Sigmoid colon (tissue), 4 donors: ENCODE data around the gene ZNF583.
A peak's percentile ranks its signal among the peaks of the same experiment; 100 is the strongest.

Experiments used
- CTCF ChIP-seq, 4 experiments: fragments of 450-650 bp in 3 of 4; fragments of 200-600 bp in 1 of 4; IDR thresholded peaks; one replicate each; pipeline ENCODE4 v1.5.1; 2016 to 2019; ENCODE audit warnings: antibody characterized with exemption in 4 of 4, mild to moderate bottlenecking in 3 of 4, moderate library complexity in 2 of 4
- EP300 ChIP-seq, 4 donors: sonication (generic); formaldehyde crosslinking; IDR thresholded peaks; one replicate each; pipeline ENCODE4 v1.6.1; 2017; ENCODE audit warnings: antibody characterized with exemption in 4 of 4
- POLR2A ChIP-seq, 2 donors: fragments of 450-650 bp; IDR thresholded peaks; one replicate each; pipeline ENCODE4 v1.6.1; 2016; ENCODE audit warnings: antibody characterized with exemption in 2 of 2, mild to moderate bottlenecking in 2 of 2, moderate library complexity in 2 of 2

DNA sequence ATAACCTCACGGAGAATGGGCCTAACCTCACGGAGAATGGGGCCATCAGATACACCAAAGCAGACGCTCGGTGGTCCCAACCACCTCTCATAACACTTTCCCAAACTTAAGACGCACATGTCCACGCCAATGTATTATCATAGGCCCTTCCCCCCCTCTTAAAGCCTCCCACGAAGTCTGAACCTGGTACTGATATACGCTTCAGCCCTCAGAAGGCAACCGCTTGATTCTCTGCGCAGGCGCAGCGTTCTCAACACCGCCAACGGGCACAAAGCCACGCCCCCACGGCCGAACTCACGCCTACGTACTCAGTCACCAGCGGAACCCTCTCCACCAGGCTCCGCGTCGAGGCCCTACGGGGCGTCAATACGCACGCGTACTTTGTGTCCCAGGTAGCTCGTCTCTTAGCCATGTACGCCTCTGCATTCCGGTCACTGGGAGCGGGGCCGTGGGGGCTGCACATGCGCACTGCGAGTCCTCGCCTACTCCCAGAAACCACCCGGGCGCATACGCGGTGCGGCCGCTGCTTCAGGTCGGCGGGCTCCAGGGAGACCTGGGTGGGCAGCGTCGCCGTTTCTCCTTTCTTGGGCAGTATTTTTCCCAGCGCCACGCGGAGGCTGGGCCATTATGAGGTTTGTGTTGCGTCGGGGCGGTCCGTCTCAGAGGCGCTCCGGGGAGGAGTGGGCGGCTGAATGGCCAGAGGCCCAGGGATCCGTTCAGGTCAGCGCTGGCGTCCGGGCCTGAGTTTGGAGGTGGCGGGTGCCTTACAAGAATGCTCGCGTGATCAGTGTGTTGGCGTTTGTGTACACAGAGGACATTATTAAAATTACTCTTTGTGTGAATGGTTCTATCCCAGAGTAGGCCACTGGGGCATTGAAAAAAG, 36.1 kb upstream of the ZNF583 start:
- TF ChIP-seq CTCF (IDR thresholded peaks at IDR 0.05) (peak in 1 of 4 experiments; percentile 15), POLR2A (IDR thresholded peaks at IDR 0.05) (no peak), EP300 (IDR thresholded peaks at IDR 0.05) (no peak)
